Spleen (tissue), 7 donors: ENCODE results near the gene ERN2.

Source experiments
- POLR2A ChIP-seq, 3 donors: fragments of 450-650 bp; IDR thresholded peaks; one replicate each; pipeline ENCODE4 v1.5.1; 2017; ENCODE audit warnings: antibody characterized with exemption in 3 of 3, mild to moderate bottlenecking in 1 of 3
- POLR2AphosphoS5 ChIP-seq, 3 donors: sonication (generic); formaldehyde crosslinking; IDR thresholded peaks; one replicate each; pipeline ENCODE4 v1.5.1; 2017; ENCODE audit warnings: antibody characterized with exemption in 3 of 3
- TF ChIP-seq, protein P1 (sequence below), 11 experiments: fragments of 200-600 bp in 7 of 11; fragments of 450-650 bp in 4 of 11; sonication (generic) in 4 of 11; IDR thresholded peaks in 8 of 11; conservative IDR thresholded peaks in 3 of 11; 1 replicate in 7 of 11; 2 replicates in 4 of 11; pipeline versions ENCODE4 v1.4.0 to v1.8.0; 2016 to 2021; ENCODE audit warnings: antibody characterized with exemption in 11 of 11, inconsistent platforms in 4 of 11, mild to moderate bottlenecking in 1 of 11
- donor health status: DM: no; HTN: no; CAD: no; lungs with moderate emphysema.
- donor health status: DM: no; HTN: no; CAD: no.
- donor health status: DM: no; HTN: no; CAD: no.

DNA sequence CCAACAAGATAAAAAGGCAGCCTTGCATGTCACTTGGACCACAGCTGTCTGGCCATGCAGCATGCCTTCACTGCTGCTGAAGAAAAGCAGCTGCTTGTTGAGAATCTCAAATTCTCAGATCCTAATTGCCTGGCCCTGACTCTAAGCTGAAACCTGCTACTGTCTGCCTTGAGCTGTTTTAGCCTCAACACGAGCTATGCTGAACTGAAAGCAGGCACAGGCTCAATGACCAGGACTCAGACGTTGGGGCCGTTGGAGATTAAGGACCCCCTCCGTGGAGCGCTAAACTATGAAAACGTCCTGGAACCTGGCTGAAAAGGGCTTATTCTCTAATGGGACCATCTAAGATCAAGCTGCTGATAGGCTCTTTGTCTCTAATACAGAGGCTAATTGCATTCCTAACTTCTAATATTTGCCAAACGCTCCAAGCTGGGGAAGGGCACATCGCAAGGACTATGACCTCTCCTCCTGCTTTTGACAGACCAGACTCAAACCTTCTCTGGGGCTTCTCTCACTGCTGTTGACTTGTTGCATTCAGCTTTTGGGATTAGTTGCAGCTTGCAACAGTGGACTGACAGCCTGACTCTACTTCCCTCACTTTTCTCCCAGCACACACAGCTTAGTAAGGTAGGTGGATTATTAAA, 38.9 kb downstream of the ERN2 start:
- TF ChIP-seq, protein P1, sequence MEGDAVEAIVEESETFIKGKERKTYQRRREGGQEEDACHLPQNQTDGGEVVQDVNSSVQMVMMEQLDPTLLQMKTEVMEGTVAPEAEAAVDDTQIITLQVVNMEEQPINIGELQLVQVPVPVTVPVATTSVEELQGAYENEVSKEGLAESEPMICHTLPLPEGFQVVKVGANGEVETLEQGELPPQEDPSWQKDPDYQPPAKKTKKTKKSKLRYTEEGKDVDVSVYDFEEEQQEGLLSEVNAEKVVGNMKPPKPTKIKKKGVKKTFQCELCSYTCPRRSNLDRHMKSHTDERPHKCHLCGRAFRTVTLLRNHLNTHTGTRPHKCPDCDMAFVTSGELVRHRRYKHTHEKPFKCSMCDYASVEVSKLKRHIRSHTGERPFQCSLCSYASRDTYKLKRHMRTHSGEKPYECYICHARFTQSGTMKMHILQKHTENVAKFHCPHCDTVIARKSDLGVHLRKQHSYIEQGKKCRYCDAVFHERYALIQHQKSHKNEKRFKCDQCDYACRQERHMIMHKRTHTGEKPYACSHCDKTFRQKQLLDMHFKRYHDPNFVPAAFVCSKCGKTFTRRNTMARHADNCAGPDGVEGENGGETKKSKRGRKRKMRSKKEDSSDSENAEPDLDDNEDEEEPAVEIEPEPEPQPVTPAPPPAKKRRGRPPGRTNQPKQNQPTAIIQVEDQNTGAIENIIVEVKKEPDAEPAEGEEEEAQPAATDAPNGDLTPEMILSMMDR (IDR thresholded peaks at IDR 0.05 in 8 of 11, conservative IDR thresholded peaks at IDR 0.05 in 3 of 11): no peak
- no peak for TF ChIP-seq POLR2AphosphoS5 (IDR thresholded peaks at IDR 0.05)
- TF ChIP-seq POLR2A (IDR thresholded peaks at IDR 0.05): no peak
